Measurements from ENCODE around the gene EFR3B. TPM values are rescaled to one million over a fixed set of nuclear protein-coding genes. Genes with fewer than 3 reads are reported as not detected.

EFR3B gene
- total RNA-seq, 2 donors from 2014 or later, result not detected

DNA sequence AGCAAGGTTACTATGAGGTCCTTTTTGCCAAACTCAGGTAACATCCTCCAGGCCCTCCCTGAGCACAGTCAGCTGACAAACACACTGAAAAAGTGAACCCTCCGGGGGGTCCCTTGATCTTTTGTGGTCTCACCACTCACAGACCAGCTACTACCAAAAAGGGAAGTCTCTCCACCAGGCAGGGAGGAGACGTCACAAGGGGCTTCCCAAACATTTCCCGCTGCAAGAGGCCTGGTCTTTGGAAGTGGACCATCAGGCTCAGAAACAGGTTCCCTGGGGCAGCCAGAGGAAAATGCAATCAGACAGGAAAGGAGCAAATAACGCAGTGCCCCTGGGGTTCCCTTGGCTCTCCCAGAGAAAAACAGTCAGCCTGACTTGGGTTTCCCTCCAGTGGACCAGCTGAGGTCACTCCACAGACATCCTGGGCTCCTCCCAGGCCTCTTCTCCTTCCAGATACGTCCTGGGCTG is 165.2 kb downstream of the EFR3B start:
- no peak for DNase-seq
- no peaks in the 10 kb centered on the region for H3K36me3 Mint-ChIP-seq (ENCODE audit: low read depth)

More for the DNA sequence above, 165.2 kb downstream of the EFR3B start:
- H3K27ac Mint-ChIP-seq, result no peak overlapping the region
- no peak overlapping the region for H3K4me3 Mint-ChIP-seq
- peaks cover 16% of the 10 kb centered on the region for H3K4me1 Mint-ChIP-seq
- ATAC-seq, result no peak
- no peaks in the 10 kb centered on the region for H3K9me3 ChIP-seq (ENCODE audit: control insufficient read depth, low read length, poor library complexity, severe bottlenecking)
- H3K27me3 Mint-ChIP-seq, result no peaks in the 10 kb centered on the region

Other genes with a start within 250 kb of the EFR3B start
- gene PTRHD1, start 248.7 kb upstream of the EFR3B start, total RNA-seq, result 10 to 100 TPM; 19.1 to 21.6 TPM
- 1 to 10 TPM; 3.5 to 6.5 TPM for gene CENPO, start 248.7 kb upstream of the EFR3B start, total RNA-seq
- gene ADCY3, start 121.8 kb upstream of the EFR3B start, total RNA-seq, result 10 to 100 TPM; 40.7 to 59.3 TPM
- 10 to 100 TPM; 15.7 to 19.2 TPM for gene DNAJC27, start 70.1 kb upstream of the EFR3B start, total RNA-seq
- 1 to 10 TPM; 2.9 to 5.0 TPM for gene POMC, start 126.5 kb downstream of the EFR3B start, total RNA-seq